PC-3 (cell line): ENCODE measurements around the gene HNRNPM.

ENCODE experiments used
- EZH2 ChIP-seq: fragments of 300-600 bp; sonication (generic); IDR thresholded peaks from one replicate; pipeline ENCODE4 v1.6.1; 2017; ENCODE audit warnings: antibody characterized with exemption, mild to moderate bottlenecking, low read length; ENCODE audit not compliant: unreplicated experiment
- EZH2phosphoT487 ChIP-seq: fragments of 300-600 bp; sonication (generic); IDR thresholded peaks from 2 replicates; pipeline ENCODE4 v1.6.1; 2018; ENCODE audit warnings: mild to moderate bottlenecking, antibody characterized with exemption, low read length, borderline replicate concordance
- TF ChIP-seq, protein P1 (sequence below): fragments of 300-600 bp; sonication (generic); conservative IDR thresholded peaks from 2 replicates; pipeline ENCODE4 v1.5.1; 2017; ENCODE audit warnings: antibody characterized with exemption, low read depth, mild to moderate bottlenecking, low read length

DNA sequence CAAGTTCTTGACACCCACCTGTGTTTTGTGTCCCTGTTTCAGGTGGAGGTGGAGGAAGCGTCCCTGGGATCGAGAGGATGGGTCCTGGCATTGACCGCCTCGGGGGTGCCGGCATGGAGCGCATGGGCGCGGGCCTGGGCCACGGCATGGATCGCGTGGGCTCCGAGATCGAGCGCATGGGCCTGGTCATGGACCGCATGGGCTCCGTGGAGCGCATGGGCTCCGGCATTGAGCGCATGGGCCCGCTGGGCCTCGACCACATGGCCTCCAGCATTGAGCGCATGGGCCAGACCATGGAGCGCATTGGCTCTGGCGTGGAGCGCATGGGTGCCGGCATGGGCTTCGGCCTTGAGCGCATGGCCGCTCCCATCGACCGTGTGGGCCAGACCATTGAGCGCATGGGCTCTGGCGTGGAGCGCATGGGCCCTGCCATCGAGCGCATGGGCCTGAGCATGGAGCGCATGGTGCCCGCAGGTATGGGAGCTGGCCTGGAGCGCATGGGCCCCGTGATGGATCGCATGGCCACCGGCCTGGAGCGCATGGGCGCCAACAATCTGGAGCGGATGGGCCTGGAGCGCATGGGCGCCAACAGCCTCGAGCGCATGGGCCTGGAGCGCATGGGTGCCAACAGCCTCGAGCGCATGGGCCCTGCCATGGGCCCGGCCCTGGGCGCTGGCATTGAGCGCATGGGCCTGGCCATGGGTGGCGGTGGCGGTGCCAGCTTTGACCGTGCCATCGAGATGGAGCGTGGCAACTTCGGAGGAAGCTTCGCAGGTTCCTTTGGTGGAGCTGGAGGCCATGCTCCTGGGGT, 41.0 kb downstream of the HNRNPM start:
- TF ChIP-seq, protein P1, sequence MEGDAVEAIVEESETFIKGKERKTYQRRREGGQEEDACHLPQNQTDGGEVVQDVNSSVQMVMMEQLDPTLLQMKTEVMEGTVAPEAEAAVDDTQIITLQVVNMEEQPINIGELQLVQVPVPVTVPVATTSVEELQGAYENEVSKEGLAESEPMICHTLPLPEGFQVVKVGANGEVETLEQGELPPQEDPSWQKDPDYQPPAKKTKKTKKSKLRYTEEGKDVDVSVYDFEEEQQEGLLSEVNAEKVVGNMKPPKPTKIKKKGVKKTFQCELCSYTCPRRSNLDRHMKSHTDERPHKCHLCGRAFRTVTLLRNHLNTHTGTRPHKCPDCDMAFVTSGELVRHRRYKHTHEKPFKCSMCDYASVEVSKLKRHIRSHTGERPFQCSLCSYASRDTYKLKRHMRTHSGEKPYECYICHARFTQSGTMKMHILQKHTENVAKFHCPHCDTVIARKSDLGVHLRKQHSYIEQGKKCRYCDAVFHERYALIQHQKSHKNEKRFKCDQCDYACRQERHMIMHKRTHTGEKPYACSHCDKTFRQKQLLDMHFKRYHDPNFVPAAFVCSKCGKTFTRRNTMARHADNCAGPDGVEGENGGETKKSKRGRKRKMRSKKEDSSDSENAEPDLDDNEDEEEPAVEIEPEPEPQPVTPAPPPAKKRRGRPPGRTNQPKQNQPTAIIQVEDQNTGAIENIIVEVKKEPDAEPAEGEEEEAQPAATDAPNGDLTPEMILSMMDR, result no peak
- TF ChIP-seq EZH2, result no peak
- TF ChIP-seq EZH2phosphoT487, result no peak
